Activated B cell treated with CpG ODN at 0.5 μM for 24 hours (primary cell): Measurements from ENCODE around the gene IGF2. TPM values are rescaled to one million over a fixed set of nuclear protein-coding genes. Genes with fewer than 3 reads are reported as not detected.

Experiments used
- ATAC-seq: fragments of 200-7000 bp; cut with Tn5 transposase; one replicate; pipeline ENCODE4 v1.10.0; 2021; ENCODE audit warnings: low read depth, mild to moderate bottlenecking, moderate library complexity
- CTCF ChIA-PET: fragments of 350-600 bp; sonication (Branson Sonifier 250); formaldehyde crosslinking; loops from one replicate; lab custom pipeline; 2021; ENCODE audit warnings: antibody characterized with exemption; lab: Charles Lee
- POLR2A ChIA-PET: fragments of 350-600 bp; sonication (Branson Sonifier 250); formaldehyde crosslinking; loops from one replicate; lab custom pipeline; 2021; ENCODE audit warnings: antibody characterized with exemption; lab: Charles Lee
- DNase-seq: peaks from one replicate; pipeline ENCODE4 v3.0.0; 2022
- H3K27ac Mint-ChIP-seq: one replicate; pipeline ENCODE4 v1.8.0; 2020; ENCODE audit warnings: mixed read lengths
- H3K27me3 Mint-ChIP-seq: one replicate; pipeline ENCODE4 v1.8.0; 2021; ENCODE audit warnings: mixed read lengths
- H3K36me3 Mint-ChIP-seq: one replicate; pipeline ENCODE4 v1.8.0; 2021; ENCODE audit warnings: low read depth, mixed read lengths
- H3K4me1 Mint-ChIP-seq: one replicate; pipeline ENCODE4 v1.8.0; 2021; ENCODE audit warnings: mixed read lengths
- H3K4me3 Mint-ChIP-seq: one replicate; pipeline ENCODE4 v1.8.0; 2020; ENCODE audit warnings: mild to moderate bottlenecking, mixed read lengths
- H3K9me3 Mint-ChIP-seq: one replicate; pipeline ENCODE4 v1.8.0; 2020; ENCODE audit warnings: mixed read lengths
- CTCF ChIP-seq: fragments of 200-600 bp; IDR thresholded peaks from one replicate; pipeline ENCODE4 v1.8.0; 2022; ENCODE audit warnings: antibody characterized with exemption, mild to moderate bottlenecking
- intact Hi-C: fragments of 100-400 bp; cut with micrococcal nuclease; formaldehyde crosslinking; loops from one replicate; pipeline ENCODE4 v1.15.1; 2024
- total RNA-seq: library from RNA; stranded (reverse); gene quantifications from 2 replicates; pipeline ENCODE4 v1.2.3, GENCODE V29; 2022

The IGF2 gene
- total RNA-seq, 1 donor from 2014 or later: not detected

- DNase-seq (no peak), ATAC-seq (no peak)
- CTCF ChIA-PET: interaction anchor here (0.8 kb wide), 1 partner anchor 28 kb away, joined by 5 read pairs; no protein-coding TSS in a partner anchor
- TF ChIP-seq CTCF: no peak
- no peaks in the 10 kb centered on the region for H3K9me3 Mint-ChIP-seq
- H3K4me3 Mint-ChIP-seq: no peak overlapping the region
- no peaks in the 10 kb centered on the region for H3K4me1 Mint-ChIP-seq
- no peaks in the 10 kb centered on the region for H3K36me3 Mint-ChIP-seq
- H3K27ac Mint-ChIP-seq: no peak overlapping the region
- POLR2A ChIA-PET: no interaction called here
- peaks cover 24% of the 10 kb centered on the region for H3K27me3 Mint-ChIP-seq
- intact Hi-C loops: no loop called here
Observed at GRCh38 chr11:2123628-2123960, 15.6 kb downstream of the IGF2 start.

- no peaks in the 10 kb centered on the region for H3K9me3 Mint-ChIP-seq
- intact Hi-C loops: no loop called here
- ATAC-seq (no peak), DNase-seq (no peak)
- CTCF ChIA-PET: no interaction called here
- H3K36me3 Mint-ChIP-seq: no peaks in the 10 kb centered on the region
- no peak overlapping the region for H3K27ac Mint-ChIP-seq
- no peaks in the 10 kb centered on the region for H3K4me1 Mint-ChIP-seq
- POLR2A ChIA-PET: no interaction called here
- no peak for TF ChIP-seq CTCF
- peaks cover 28% of the 10 kb centered on the region for H3K27me3 Mint-ChIP-seq
- H3K4me3 Mint-ChIP-seq: no peak overlapping the region
Observed at GRCh38 chr11:2122907-2123627, 16.1 kb downstream of the IGF2 start.

GRCh38 chr11:2122222-2122906 is 16.8 kb downstream of the IGF2 start:
- H3K27ac Mint-ChIP-seq: no peak overlapping the region
- ChIA-PET POLR2A (no interaction called here), CTCF (no interaction called here)
- no peak for DNase-seq
- H3K9me3 Mint-ChIP-seq: no peaks in the 10 kb centered on the region
- H3K27me3 Mint-ChIP-seq: peaks cover 28% of the 10 kb centered on the region
- intact Hi-C loops: no loop called here
- no peak overlapping the region for H3K4me3 Mint-ChIP-seq
- no peak for ATAC-seq
- no peaks in the 10 kb centered on the region for H3K36me3 Mint-ChIP-seq
- TF ChIP-seq CTCF: no peak
- H3K4me1 Mint-ChIP-seq: no peaks in the 10 kb centered on the region

- TF ChIP-seq CTCF: no peak
- ChIA-PET POLR2A (no interaction called here), CTCF (no interaction called here)
- intact Hi-C loops: no loop called here
- DNase-seq (no peak), ATAC-seq (no peak)
- Mint-ChIP-seq H3K4me3 (no peak overlapping the region), H3K36me3 (no peaks in the 10 kb centered on the region), H3K27me3 (peaks cover 27% of the 10 kb centered on the region), H3K27ac (no peak overlapping the region), H3K4me1 (no peaks in the 10 kb centered on the region), H3K9me3 (peaks cover under 1% of the 10 kb centered on the region)
Observed at GRCh38 chr11:2121227-2122130, 17.7 kb downstream of the IGF2 start.
